ENCODE measurements around the gene CLCN4.

DNA sequence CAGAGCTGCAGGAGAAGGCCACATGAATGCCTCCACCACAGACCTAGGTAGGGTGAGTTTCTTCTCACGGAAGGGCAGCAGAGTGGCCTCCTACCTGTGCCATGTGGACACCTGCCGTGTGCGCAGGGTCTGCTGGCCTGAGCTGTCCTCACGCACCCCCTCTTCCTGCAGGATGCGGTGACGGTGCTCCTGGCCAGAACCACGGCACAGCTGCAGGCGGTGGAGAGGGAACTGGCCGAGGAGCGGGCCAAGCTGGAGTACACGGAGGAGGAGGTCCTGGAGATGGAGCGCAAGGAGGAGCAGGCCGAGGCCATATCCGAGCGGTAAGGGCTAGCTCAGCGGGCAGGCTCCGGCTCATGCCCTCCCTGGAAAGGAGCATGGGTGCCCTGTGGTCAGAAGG lies 28.4 kb upstream of the CLCN4 start:
- TF ChIP-seq POLR2A (IDR thresholded peaks at IDR 0.05) (no peak), CTCF (IDR thresholded peaks at IDR 0.05) (no peak), EP300 (IDR thresholded peaks at IDR 0.05) (no peak)

All from suprapubic skin (tissue), 3 donors.